Calu3 (cell line): ENCODE measurements around the gene FUZ. TPM values are rescaled to one million over a fixed set of nuclear protein-coding genes. Genes with fewer than 3 reads are reported as not detected.
"Not testable (repeated sequence)": the region's sequence is repeated elsewhere in the genome, so short reads cannot be mapped to it uniquely, and the experiment has no call there.

Experiments used
- BruUV-seq: library from RNA; stranded (reverse); fragments of 400-500 nt; replicated peaks from 2 replicates; lab custom pipeline; 2021; lab: Mats Ljungman, UMichigan
- CTCF ChIA-PET: fragments of 300-600 bp; sonication (Branson Sonifier 250); formaldehyde crosslinking; loops from one replicate; lab custom pipeline; 2022; ENCODE audit warnings: antibody characterized with exemption; lab: Charles Lee
- DNase-seq: peaks from one replicate; pipeline ENCODE4 v3.0.0; 2022
- H3K27ac Mint-ChIP-seq: one replicate; pipeline ENCODE4 v1.8.0; 2022; ENCODE audit warnings: mixed read lengths; ENCODE audit not compliant: unreplicated experiment
- H3K27me3 Mint-ChIP-seq: one replicate; pipeline ENCODE4 v1.8.0; 2022; ENCODE audit warnings: mixed read lengths; ENCODE audit not compliant: unreplicated experiment
- H3K36me3 Mint-ChIP-seq: one replicate; pipeline ENCODE4 v1.8.0; 2022; ENCODE audit warnings: mild to moderate bottlenecking, moderate library complexity, mixed read lengths; ENCODE audit not compliant: insufficient read depth, unreplicated experiment
- H3K4me1 Mint-ChIP-seq: one replicate; pipeline ENCODE4 v1.8.0; 2022; ENCODE audit warnings: mild to moderate bottlenecking, low read depth, mixed read lengths; ENCODE audit not compliant: unreplicated experiment
- H3K4me3 Mint-ChIP-seq: one replicate; pipeline ENCODE4 v1.8.0; 2022; ENCODE audit warnings: mild to moderate bottlenecking, low read depth, moderate library complexity, mixed read lengths; ENCODE audit not compliant: unreplicated experiment
- H3K9me3 Mint-ChIP-seq: one replicate; pipeline ENCODE4 v1.8.0; 2022; ENCODE audit warnings: low read depth, mixed read lengths; ENCODE audit not compliant: unreplicated experiment
- intact Hi-C: fragments of 100-400 bp; cut with micrococcal nuclease; formaldehyde crosslinking; loops from one replicate; pipeline ENCODE4 v1.10.0; 2022; ENCODE audit not compliant: unreplicated experiment
- total RNA-seq: library from RNA; stranded (reverse); gene quantifications from 2 replicates; pipeline ENCODE4 v1.2.3, GENCODE V29; 2022
- TF ChIP-seq, protein P1 (sequence below): fragments of 200-600 bp; IDR thresholded peaks from one replicate; pipeline ENCODE4 v1.8.0; 2022; ENCODE audit warnings: antibody characterized with exemption; ENCODE audit not compliant: unreplicated experiment

FUZ gene
- total RNA-seq, 1 experiment from 2014 or later = 12.2 TPM

DNA sequence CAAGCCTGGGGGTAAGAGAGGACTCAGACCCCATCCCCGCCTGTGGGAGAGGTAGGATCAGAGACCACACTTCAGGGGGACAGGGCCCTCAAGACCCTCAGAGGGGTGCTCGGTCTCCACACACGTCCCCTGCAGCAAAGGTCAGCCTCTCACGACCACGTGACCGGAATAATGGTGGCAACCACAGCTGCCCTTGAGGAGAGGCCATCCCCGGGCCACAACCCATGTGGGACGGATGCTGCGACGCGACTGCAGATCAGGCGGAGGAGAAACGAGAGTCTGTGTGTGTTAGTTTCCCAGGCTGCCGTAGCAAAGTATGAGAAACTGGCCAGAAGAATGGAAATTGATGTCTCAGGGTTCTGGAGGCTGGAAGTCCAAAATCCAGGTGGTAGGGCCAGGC, 13.9 kb upstream of the FUZ start:
- intact Hi-C loops = no loop called here
- H3K36me3 Mint-ChIP-seq = peaks cover 30% of the 10 kb centered on the region
- H3K27ac Mint-ChIP-seq = no peak overlapping the region
- CTCF ChIA-PET = no interaction called here
- H3K4me1 Mint-ChIP-seq = no peaks in the 10 kb centered on the region
- BruUV-seq = no TSS peak
- no peaks in the 10 kb centered on the region for H3K9me3 Mint-ChIP-seq
- no peaks in the 10 kb centered on the region for H3K27me3 Mint-ChIP-seq
- no peak for DNase-seq
- no peak overlapping the region for H3K4me3 Mint-ChIP-seq
- TF ChIP-seq, protein P1, sequence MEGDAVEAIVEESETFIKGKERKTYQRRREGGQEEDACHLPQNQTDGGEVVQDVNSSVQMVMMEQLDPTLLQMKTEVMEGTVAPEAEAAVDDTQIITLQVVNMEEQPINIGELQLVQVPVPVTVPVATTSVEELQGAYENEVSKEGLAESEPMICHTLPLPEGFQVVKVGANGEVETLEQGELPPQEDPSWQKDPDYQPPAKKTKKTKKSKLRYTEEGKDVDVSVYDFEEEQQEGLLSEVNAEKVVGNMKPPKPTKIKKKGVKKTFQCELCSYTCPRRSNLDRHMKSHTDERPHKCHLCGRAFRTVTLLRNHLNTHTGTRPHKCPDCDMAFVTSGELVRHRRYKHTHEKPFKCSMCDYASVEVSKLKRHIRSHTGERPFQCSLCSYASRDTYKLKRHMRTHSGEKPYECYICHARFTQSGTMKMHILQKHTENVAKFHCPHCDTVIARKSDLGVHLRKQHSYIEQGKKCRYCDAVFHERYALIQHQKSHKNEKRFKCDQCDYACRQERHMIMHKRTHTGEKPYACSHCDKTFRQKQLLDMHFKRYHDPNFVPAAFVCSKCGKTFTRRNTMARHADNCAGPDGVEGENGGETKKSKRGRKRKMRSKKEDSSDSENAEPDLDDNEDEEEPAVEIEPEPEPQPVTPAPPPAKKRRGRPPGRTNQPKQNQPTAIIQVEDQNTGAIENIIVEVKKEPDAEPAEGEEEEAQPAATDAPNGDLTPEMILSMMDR = no peak

DNA sequence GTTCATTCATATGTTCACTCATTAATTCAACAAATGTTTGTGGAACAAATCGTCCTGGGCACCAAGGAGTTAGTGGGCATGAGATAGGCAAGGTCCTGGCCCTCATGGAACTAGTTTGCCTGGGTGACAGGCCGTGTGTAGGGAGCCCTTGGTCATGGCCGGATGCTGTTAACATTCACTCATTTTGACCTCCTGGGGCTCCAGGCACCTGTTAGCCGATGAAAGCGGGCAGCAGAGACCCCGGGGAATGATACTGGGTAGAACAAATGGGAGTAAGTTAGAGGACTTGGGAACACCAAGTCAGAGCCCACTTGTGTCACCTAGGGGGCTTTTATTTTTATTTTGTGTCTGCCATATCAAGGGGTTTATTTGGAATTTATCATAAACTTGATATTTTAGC, 11.6 kb upstream of the FUZ start:
- intact Hi-C loops = no loop called here
- no TSS peak for BruUV-seq
- H3K4me1 Mint-ChIP-seq = peaks cover 4% of the 10 kb centered on the region
- no peaks in the 10 kb centered on the region for H3K9me3 Mint-ChIP-seq
- no peak for DNase-seq
- H3K27me3 Mint-ChIP-seq = no peaks in the 10 kb centered on the region
- H3K27ac Mint-ChIP-seq = no peak overlapping the region
- H3K4me3 Mint-ChIP-seq = no peak overlapping the region
- H3K36me3 Mint-ChIP-seq = peaks cover 31% of the 10 kb centered on the region
- TF ChIP-seq, protein P1 = no peak
- CTCF ChIA-PET = interaction anchor here (1.0 kb wide), 1 partner anchor 24 kb away, joined by 3 read pairs; no protein-coding TSS in a partner anchor

DNA sequence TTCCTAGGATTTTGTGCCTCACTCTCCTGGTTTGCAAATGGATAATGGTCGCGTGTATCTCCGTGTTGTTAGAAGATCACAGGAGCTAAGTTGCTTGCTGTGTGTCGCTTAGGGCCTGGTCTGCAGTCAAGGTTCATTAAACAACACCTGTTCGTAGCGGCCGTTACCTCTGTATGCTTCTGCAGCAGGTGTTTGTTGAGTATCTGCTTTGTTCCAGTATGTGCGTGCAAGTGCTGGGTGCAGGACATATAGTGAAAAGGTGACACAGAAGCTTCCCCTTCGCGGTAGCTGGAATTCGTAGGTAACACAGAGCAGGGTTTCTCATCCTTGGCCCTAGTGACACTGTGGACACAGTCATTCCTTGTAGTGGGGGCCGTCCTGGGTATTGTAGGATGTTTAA, 10.4 kb upstream of the FUZ start:
- TF ChIP-seq, protein P1 = no peak
- Mint-ChIP-seq H3K4me3 (no peak overlapping the region), H3K4me1 (peaks cover 14% of the 10 kb centered on the region), H3K9me3 (no peaks in the 10 kb centered on the region), H3K27me3 (no peaks in the 10 kb centered on the region), H3K36me3 (peaks cover 42% of the 10 kb centered on the region), H3K27ac (no peak overlapping the region)
- CTCF ChIA-PET = no interaction called here
- DNase-seq = no peak
- intact Hi-C loops = no loop called here
- BruUV-seq = no TSS peak

DNA sequence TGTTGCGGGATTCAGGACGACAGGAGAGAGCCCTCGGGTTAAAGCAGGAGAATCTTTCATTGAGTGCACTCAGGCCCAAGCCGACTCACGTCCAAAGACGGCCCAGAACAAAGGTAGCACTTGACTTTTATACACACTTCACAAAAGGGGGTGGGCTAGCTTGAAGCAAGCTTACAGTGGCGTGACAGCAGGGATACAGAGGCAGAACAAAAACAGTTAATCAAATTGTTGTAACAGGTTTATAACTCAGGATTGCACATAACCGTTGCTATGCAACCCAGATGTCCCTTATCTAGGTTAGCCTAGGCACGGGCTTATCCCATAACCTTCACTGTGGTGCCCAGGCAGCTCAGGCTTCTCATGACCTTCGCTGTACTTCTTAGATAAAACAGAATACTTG, 7.0 kb upstream of the FUZ start:
- intact Hi-C loops = no loop called here
- DNase-seq = no peak
- peak overlapping the region; percentile 96 for H3K4me3 Mint-ChIP-seq

DNA sequence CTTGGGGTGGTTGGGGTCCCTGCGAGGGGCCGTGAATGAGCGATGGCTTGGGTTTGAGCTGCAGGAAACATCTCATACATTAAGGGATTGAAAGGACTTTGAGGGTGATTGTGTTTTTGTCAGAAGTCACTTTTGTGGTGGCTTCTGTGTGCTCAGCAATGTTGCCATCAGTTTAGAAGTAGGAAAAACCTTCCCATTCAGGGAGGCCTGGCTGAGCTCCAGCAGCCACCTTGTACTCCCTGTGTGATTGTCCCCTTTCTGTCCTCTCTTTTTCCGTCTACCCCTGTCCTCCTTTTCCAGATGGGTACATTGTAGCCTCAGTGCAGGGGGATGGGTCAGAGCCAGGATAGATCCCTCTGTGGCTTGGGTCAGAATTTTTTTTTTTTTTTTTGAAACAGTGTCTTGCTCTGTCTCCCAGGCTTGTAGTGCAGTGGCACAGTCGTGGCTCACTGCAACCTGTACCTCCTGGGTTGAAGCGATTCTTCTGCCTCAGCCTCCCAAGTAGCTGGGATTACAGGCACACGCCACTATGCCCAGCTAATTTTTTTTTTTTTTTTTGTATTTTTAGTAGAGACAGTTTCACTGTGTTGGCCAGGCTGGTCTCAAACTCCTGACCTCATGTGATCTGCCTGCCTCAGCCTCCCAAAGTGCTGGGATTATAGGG, 6.5 kb upstream of the FUZ start:
- CTCF ChIA-PET = interaction anchor here (0.6 kb wide), 1 partner anchor 9 kb away, joined by 3 read pairs; no protein-coding TSS in a partner anchor
- peaks cover 14% of the 10 kb centered on the region for H3K4me1 Mint-ChIP-seq
- H3K4me3 Mint-ChIP-seq = peak overlapping the region; percentile 96
- DNase-seq, H3K9me3 Mint-ChIP-seq, intact Hi-C loops, H3K27me3 Mint-ChIP-seq, BruUV-seq: not testable (repeated sequence)
- peak overlapping the region; percentile 99 for H3K27ac Mint-ChIP-seq
- H3K36me3 Mint-ChIP-seq = peaks cover 41% of the 10 kb centered on the region

More for the DNA sequence above, 7.0 kb upstream of the FUZ start:
- no peaks in the 10 kb centered on the region for H3K9me3 Mint-ChIP-seq
- peaks cover 14% of the 10 kb centered on the region for H3K4me1 Mint-ChIP-seq
- no peaks in the 10 kb centered on the region for H3K27me3 Mint-ChIP-seq
- CTCF ChIA-PET = interaction anchor here (0.6 kb wide), 1 partner anchor 9 kb away, joined by 3 read pairs; no protein-coding TSS in a partner anchor
- TF ChIP-seq, protein P1 = no peak
- H3K36me3 Mint-ChIP-seq = peaks cover 41% of the 10 kb centered on the region
- H3K27ac Mint-ChIP-seq = no peak overlapping the region
- no TSS peak for BruUV-seq
